ENCODE data around the gene CLTB.
A peak's percentile ranks its signal among the peaks of the same experiment; 100 is the strongest.
"Not testable (repeated sequence)": the region's sequence is repeated elsewhere in the genome, so short reads cannot be mapped to it uniquely, and the experiment has no call there.

The CLTB gene, protein sequence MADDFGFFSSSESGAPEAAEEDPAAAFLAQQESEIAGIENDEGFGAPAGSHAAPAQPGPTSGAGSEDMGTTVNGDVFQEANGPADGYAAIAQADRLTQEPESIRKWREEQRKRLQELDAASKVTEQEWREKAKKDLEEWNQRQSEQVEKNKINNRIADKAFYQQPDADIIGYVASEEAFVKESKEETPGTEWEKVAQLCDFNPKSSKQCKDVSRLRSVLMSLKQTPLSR

DNA sequence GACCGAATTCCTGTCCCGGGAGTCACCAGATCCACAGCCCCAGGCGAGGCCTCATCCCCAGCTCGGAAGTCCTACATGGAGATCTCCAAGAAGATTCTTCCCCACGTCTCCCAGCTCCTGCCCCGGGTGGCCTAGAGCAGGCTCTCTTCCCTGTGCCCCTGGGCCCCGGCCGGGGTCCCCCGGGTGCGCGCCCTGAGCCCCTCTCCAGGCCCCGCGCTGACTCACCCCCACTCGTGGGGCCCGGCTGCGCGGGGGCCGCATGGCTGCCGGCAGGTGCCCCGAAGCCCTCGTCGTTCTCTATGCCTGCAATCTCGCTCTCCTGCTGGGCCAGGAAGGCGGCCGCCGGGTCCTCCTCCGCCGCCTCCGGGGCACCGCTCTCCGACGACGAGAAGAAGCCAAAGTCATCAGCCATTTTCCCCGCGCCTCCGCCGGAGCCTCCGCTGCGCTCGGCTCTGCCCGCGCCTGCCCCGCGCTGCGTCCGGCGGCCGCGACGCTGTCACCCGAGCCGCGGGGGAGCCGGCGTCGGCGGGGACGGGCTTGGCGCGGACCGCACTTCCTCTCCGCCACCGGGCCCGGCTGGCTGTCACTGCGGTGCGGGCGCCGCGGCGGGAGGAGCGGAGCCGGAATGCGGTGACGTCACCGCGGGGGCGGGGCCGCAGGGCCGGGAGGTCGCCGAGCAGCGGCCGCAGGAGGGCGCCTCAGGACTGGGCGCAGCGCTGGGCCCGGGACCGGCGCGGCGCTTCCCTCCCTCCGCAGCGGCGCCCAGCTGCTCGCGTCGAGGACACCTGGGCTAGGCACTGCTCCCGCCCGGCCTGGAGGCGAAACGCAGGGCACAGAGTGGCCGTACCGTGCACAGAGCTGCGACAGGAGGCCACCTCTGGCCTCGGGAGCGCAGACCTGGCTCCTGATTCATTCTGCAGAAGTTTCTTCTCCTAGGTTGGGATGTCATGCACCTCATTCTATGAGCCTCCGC lies at the start of gene CLTB:
Gene CLTB, minus strand, starts transcription at position 588 of the 973 bp plus-strand sequence. Its CDS starts 176 bp downstream, at position 412.
- DNase-seq (ENCODE audit: low read depth in 3 of 3): peak; percentile 78 to 92 (median 83)

DNA sequence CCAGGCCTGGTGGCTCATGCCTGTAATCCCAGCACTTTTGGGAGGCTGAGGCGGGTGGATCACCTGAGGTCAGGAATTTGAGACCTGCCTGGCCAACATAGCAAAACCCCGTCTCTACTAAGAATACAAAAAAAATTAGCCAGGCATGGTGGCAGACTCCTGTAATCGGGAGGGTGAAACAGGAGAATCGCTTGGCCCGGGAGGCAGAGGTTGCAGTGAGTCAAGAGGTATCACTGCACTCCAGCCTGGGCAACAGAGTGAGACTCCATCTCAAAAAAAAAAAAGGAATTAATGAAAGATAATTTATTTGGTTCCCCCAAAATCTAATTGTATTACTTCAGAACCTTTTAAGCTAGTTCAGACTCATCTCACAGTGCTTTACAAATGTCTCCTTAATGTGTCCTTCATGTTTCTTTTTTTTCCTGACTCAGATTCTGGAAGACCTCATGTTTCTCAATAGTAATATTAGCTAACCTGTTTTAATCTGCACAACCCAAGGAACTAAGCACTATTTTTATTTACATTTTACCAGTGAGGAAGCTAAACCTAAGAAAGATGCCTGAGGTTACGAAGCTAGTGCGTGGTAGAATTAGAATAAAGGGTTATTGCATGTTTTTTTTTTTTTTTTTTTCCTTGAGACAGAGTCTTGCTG lies 46.9 kb upstream of the CLTB start:
- no peak for DNase-seq (ENCODE audit: low read depth in 3 of 3)

DNA sequence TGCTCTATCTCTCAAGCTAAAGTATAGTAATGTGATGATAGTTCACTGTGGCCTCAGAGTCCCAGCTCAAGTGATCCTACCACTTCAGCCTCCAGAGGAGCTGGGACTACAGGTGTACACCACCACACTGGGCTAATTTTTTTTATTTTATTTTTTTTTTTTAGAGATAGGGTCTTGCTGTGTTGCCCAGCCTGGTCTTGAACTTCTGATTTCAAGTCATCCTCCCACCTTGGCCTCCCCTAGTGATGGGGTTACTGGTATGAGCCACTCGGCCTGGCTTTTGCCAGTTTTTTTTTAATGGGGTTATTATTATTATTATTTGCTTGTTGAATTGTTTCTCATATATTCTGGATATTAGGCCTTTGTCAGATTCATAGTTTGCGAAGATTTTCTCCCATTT lies 45.0 kb upstream of the CLTB start:
- no peak for DNase-seq (ENCODE audit: low read depth in 3 of 3)

DNA sequence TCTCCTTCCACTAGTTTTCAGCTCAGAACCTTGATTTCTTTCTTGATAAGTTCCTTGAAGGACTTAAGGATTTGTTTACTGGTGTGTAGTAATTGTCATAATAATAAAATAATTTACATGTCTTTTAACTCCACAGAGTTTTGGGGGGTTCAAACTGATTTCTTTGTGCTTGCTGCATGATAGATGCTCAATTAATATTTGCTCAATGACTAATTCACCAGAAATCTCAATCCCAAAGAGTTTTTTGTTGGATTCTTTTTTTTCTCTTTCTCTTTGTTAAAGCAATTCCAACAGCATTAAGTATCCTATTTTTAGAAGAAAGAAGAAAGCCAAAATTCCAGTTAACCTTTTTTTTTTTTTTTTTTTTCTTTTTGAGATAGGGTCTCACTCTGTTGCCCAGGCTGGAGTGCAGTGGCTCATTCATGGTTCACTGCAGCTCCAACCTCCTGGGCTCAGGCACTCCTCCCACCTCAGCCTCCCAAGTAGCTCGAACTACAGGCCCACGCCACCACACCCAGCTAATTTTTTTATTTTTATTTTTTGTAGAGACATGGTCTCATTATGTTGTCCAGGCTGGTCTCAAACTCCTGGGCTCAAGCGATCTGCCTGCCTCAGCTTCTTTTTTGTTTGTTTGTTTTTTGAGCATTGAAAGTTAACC lies 42.7 kb upstream of the CLTB start:
- no peak for DNase-seq (ENCODE audit: low read depth in 3 of 3)

- no peak for DNase-seq (ENCODE audit: low read depth in 3 of 3)
Observed at GRCh38 chr5:176454724-176455394, 38.5 kb upstream of the CLTB start.

DNA sequence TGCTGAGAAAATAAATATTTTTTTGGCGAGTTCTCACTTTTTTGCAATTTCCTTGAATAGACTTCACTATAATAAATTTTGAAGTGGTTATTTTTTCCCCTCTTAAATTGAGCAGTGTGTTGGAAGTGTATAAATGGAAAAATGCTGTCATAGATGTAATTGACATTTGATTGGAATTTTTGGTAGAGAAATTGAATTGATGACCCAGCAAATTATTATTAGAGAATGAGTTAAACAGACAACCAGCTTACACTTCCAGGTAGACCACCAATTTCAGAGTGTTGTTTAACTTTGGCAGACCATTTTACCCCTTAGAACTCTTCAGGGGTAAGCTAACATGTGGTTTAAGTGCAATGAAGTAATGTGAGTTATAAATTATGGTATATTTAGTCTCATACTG lies 33.7 kb upstream of the CLTB start:
- DNase-seq (ENCODE audit: low read depth in 3 of 3): no peak

GRCh38 chr5:176447978-176448608 lies 31.8 kb upstream of the CLTB start, which contains the start of gene FAF2:
TSS of gene FAF2 (plus strand) at chr5:176448385. CDS start at chr5:176448408, 23 bp downstream.
- peak; percentile 94 to 98 (median 96) for DNase-seq (ENCODE audit: low read depth in 3 of 3)

DNA sequence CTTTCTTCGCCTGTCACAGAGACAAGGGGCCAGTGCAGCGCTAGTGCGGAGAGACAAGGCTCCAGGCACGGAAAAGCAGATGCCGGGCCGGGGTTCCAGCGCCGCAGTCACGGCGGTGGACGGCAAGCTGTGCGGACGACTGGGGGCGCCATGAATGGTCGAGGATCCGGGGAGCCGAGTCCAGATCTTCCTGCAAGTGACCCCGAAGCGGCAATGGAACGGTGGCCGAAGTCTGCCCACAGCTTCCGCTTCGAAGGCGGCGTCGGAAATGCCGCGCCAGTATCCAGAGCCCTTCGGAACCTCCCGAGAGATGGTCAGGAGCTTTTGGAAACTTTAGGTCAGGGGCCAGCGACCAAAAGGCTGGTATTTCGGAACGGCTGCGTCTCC lies 31.2 kb upstream of the CLTB start:
- DNase-seq (ENCODE audit: low read depth in 3 of 3): peak in 1 of 3 donors; percentile 9

DNA sequence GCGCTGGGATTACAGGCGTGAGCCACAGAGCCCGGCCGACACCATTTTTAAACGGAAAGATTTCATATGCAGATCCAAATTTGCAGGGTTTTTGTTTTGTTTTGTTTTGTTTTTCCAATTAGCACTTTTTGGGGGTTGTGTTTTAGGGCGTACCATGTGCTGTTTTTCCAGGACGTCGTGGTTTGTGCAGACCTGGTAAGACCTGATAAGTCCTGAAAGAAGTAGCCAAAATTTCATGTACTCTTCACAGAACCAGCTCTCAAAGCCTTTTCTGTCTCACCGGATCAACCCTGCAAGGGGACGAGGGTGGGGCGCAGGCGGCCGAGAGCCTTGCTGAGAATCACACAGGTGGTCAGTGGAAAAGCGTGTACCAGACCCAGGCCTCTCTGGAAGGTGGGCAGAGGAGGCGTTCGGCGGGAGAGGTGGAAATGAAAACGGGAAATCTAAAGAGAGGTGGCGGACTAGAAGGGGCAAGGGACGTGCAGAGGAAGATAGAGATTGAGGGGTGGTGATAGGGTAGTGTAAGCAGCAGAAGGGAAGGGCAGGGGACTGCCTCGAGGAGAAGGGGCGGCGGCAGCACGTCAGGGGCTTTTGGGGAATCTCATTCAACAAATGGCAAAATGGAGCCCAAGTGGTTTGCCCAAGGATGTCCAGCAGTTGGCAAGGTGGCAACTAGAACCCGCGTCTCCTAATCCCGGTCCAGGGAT lies 30.7 kb upstream of the CLTB start:
- DNase-seq (ENCODE audit: low read depth in 3 of 3): no peak

GRCh38 chr5:176446028-176446665 lies 29.8 kb upstream of the CLTB start:
- DNase-seq (ENCODE audit: low read depth in 3 of 3): no peak

DNA sequence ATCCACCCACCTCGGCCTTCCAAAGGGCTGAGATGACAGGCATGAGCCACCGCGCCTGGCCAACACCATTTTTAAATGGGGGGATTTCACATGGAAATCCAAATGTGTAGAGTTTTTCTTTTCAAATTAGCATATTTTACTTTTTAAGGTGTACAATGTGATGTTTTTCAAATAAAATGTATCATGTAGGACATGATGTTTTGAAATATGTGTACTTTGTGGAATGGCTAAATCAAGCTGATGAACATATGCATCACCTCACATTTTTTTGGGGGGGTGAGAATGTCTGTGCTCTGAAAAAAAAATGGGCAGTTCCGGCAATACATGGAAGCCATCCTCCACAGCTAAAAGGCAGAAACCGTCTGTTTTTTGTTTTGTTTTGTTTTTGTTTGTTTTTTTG lies 28.4 kb upstream of the CLTB start:
- DNase-seq (ENCODE audit: low read depth in 3 of 3): no peak

DNA sequence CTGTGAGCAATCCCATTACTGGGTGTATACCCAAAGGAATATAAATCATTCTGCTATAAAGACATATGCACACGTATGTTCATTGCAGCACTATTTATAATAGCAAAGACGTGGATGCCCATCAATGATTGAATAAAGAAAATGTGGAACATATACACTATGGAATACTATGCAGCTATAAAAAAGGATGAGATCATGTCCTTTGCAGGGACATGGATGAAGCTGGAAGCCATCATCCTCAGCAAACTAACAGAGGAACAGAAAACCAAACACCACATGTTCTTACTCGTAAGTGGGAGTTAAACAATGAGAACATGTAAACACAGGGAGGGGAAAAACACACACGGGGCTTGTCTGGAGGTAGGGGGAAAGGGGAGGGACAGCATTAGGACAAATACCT lies 26.6 kb upstream of the CLTB start:
- not testable (repeated sequence) for DNase-seq (ENCODE audit: low read depth in 3 of 3)

GRCh38 chr5:176441921-176442323 lies 25.6 kb upstream of the CLTB start:
- DNase-seq (ENCODE audit: low read depth in 3 of 3): no peak

GRCh38 chr5:176440927-176441706 lies 24.8 kb upstream of the CLTB start:
- DNase-seq (ENCODE audit: low read depth in 3 of 3): no peak

GRCh38 chr5:176438959-176439757 lies 22.8 kb upstream of the CLTB start:
- no peak for DNase-seq (ENCODE audit: low read depth in 3 of 3)

- no peak for DNase-seq (ENCODE audit: low read depth in 3 of 3)
Observed at GRCh38 chr5:176436656-176437055, 20.3 kb upstream of the CLTB start.

DNA sequence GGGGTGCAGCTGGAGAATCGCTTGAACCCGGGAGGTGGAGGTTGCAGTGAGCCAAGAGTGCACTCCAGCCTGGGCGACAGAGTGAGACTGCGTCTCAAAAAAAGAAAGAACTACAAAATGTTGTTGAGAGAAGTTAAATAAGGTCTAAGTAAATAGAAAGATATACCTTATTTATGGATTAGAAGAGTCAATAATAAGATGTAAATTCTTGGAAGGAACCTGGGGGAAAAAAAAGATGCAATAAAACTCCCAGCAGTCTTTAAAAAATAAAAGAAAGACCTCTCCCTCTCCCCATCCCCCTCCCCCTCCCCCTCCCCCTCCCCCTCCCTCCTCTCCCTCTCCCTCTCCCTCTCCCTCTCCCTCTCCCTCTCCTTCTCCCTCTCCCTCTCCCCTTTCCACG lies 16.4 kb upstream of the CLTB start:
- no peak for DNase-seq (ENCODE audit: low read depth in 3 of 3)

- no peak for DNase-seq (ENCODE audit: low read depth in 3 of 3)
Observed at GRCh38 chr5:176429972-176430371, 13.6 kb upstream of the CLTB start.

Measured in stimulated activated CD4-positive, alpha-beta T cell treated with anti-CD3 and anti-CD28 coated beads, TNF-alpha, amount 100 ng/mL, for 48 hours (primary cell).